GM21390 (cell line): ENCODE data around the gene WFIKKN2.
"Not testable (repeated sequence)": the region's sequence is repeated elsewhere in the genome, so short reads cannot be mapped to it uniquely, and the experiment has no call there.

Experiments used
- ATAC-seq: cut with Tn5 transposase; IDR thresholded peaks from one replicate; pipeline ENCODE4 v1.9.1; 2021; ENCODE audit not compliant: unreplicated experiment

The WFIKKN2 gene

DNA sequence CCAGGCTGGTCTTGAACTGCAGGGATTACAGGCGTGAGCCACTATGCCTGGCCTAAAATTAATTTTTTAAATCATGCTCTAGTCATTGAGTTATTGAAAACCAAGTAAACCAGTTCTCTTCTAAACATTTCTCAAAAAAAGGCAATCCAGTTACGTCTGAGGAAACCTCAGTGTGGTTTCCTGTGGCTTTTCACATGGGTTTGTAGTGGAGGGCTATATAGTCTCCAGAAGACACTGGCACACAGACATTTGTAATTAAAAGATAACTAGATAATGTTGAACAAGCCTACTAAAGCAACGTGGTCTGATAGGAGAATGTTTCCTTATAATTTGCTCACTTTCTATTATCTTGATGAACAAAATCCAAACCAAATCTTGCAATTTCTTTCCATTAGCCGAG is 36.0 kb downstream of the WFIKKN2 start:
- ATAC-seq: no peak

DNA sequence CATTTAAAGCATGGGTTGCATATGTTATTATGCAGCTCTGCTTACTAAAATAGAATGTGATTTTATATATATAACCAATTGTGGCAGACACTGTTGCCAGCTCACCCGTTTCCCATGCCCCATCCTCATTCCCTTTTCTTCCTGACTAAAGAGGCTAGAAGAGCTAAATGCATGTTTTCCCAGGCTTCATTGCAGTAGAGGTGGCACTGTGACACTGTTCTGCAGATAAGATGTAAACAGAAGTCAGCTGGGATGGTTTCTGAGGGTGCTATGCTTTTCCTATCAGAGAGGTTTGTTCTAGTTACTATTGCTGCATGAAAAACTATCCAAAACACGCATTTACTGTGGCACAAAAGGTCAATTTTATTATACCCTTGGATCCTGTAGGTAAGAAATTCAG is 36.5 kb downstream of the WFIKKN2 start:
- ATAC-seq: no peak

DNA sequence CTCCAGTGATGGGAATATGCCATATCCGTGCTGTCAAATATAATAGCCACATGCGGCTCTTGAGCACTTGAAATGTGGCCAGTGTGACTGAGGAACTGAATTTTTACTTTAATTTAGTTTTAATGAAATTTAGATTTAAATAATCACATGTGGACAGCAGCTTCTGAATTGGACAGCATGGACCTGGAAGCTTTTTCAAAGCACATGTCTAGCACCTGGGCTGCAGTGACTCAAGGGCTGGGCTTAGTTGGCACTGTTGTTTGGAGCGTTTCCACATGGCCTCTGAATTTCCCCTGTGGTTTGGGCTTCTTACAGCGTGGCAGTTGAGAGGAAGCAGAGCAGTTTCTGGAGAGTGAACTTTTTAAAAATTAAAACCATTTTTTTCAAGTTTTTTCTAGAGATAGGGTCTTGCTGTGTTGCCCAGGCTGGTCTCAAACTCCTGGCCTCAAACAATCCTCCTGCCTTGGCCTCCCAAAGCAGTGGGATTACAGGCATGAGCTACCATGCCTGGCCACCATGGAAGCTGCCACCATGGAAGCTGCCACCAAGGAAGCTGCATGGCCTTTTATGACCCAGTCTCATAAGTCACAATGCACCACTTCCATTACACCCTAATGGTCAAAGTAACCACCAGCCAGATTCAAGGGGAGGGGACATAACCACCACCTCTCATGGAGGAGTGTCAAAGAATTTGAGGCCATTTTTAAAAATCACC is 37.5 kb downstream of the WFIKKN2 start:
- no peak for ATAC-seq

GRCh38 chr17:50875074-50875473 is 39.7 kb downstream of the WFIKKN2 start:
- ATAC-seq: no peak

DNA sequence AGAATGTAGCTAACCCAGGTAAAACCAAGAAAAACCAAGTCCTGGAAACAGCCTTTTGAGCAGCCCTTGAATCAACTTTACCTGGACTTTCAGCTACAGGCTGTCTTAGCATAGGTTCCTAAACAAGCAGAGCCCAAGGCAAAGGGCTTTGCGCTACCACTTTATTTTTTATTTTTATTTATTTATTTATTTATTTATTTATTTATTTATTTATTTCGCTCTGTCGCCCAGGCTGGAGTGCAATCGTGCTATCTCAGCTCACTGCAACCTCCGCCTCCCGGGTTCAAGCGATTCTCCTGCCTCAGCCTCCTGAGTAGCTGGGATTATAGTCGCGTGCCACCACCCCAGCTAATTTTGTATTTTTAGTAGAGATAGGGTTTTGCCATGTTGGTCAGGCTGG is 41.7 kb downstream of the WFIKKN2 start:
- not testable (repeated sequence) for ATAC-seq

GRCh38 chr17:50877838-50878237 is 42.5 kb downstream of the WFIKKN2 start:
- no peak for ATAC-seq

DNA sequence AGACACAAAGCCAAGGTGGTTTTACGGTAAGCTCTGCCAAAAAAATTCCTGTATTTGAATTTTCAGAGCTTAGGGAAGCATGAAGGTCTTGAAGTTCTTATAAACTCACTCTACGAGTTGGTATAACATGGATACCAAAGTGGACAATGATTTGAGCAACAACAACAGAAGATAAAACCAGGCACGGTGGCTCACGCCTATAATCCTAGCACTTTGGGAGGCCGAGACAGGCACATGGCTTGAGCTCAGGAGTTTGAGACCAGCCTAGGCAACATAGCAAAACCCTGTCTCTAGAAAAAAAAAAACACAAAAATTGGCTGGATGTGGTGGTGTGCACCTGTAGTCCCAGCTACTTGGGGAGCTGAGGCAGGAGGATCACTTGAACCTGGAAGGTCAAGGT is 43.7 kb downstream of the WFIKKN2 start:
- no peak for ATAC-seq

DNA sequence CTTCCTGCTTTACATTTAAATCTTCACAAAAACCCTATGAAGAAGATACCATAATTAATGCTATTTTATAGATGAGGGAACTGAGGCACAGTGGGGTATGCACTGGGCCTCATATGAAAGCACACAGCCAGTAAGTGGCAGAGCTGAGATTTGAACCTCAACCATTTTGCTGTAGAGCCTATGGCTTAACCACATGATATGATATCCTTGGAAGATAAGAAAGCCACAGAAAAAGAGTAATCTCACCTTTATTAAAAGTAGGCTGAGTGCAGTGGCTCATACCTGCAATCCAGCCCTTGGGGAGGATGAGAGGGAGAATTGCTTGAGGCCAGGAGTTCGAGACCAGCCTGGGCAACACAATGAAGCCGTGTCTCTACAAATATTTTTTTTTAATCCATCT is 45.8 kb downstream of the WFIKKN2 start:
- no peak for ATAC-seq

GRCh38 chr17:50882851-50883250 is 47.5 kb downstream of the WFIKKN2 start:
- no peak for ATAC-seq

DNA sequence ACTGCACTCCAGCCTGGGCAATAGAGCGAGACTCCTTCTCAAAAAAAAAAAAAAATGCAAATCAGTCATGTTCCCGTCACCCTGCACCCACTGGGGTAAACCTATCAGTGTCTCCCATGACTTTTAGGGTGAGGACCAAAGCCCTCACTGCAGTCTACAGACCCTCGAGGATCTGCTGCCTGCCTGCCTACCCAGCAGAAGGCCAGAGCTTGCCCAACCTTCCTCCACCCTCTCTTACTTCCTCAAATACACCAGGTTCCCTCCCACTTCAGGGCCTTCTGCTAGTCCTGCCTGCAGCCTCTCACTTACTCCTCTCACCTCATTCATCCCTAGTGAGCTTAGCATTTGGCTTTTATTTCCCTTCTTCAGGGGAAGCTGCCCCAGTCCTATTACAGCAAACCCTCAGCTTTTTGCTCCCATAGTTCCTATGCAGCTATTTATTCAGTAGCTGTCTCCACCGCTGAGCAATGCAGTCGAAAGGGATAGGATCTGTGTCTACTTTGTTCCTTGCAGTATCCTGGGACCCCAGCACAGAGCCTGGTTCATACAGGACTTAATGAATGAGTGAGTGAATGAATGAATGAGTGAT is 48.6 kb downstream of the WFIKKN2 start:
- peak; percentile 53 for ATAC-seq

DNA sequence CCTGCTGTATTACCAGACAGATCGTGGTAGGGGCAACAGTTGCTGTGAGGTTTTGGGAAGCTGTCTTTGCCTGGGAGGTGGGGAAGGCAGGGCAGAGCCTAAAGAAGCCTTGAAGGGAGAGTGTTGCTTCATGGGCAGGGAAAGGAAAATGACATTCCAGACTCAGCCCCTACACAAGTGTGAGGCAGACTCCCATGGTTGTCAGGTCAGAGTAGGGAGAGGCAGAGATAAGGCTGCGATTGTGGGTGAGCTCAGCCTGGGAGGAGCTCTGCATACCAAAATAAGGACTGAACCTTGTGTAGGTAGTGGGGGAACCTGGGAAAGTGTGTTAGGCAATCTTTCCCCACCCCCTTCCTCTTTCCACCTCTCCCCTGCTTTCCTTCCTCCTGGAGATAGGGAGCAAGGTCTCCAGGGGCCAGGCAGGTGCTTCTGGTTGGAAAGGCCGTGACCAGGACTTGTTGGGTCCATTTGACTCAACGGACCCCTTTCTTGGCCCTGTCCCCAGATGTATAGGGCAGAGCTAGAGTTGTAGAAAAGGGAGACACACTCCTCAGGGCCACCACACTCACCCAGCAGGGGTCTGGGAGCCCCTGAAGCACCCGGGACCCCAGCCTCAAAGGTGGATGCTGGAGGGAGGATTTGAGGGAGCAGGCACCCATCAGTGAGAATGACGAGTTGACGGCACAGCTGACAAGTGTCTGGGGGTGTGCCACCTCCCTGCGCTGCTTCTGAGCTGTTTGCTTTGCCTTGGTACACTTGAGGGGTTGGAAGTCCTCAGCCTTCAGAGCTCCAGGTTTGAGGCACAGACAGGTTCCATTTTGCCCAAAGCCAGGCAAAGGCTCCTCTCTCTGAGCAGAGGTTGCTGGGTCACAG is 49.3 kb downstream of the WFIKKN2 start:
- ATAC-seq: no peak

- no peak for ATAC-seq
Observed at GRCh38 chr17:50887705-50888245, 52.4 kb downstream of the WFIKKN2 start.

DNA sequence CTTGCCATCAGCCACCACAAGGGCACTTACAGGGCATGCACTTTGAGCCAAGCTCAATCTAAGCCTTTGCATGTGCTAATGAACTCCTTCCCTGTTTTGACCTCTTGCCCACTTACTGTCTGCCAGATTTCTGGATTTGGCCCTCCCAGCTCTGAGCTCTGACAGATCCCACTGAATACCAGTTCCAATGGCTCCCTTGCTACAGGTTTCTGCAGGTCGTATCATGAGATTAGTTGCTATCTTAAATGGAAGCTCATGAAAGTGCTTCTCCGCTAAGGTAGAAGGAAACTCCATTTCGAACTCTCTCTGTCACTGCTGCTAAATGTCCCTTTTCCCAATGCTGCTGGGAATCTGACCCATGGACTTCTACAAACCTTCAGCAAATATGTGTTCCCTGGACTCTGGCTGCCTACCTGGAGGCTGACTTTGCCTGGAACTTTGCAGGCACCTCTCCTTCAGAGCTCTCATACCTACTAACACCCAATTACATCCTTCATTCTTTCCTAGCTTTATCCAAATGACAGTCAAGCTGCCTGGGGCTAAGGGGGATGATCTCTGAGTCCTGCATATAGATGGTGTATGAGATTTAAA is 54.2 kb downstream of the WFIKKN2 start:
- ATAC-seq: no peak

- ATAC-seq: no peak
Observed at GRCh38 chr17:50890675-50891516, 55.5 kb downstream of the WFIKKN2 start.

DNA sequence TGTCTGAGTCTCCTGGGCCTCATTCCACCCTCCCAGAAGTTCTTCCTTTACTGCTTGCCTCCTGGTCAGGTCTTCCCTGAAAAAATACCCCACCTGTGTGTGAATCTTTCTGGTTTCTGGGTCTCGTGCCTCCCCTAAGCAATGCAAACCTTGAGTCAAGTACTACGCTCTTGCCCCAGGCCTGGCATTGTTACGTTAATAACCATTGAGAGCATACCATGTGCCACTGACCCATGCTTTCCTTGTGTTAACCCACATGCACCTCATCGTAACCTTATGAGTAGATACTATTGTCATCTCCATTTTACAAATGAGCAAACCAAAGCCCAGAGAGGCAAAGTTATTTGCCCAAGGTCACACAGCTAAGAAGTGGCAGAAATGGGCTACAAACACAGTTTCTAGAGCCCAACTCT is 56.2 kb downstream of the WFIKKN2 start:
- ATAC-seq: no peak
